HepG2 (cell line): ENCODE measurements around the gene TUBG1. TPM values are rescaled to one million over a fixed set of nuclear protein-coding genes. Genes with fewer than 3 reads are reported as not detected.

Experiments
- ARID3A ChIP-seq: IDR thresholded peaks from 2 replicates; pipeline ENCODE4 v1.6.1; 2012; ENCODE audit warnings: low read depth, low read length, improper control_type of control experiment
- ASH2L ChIP-seq: fragments of 300-600, 200-600 bp; sonication (generic); IDR thresholded peaks from 2 replicates; pipeline ENCODE4 v1.7.0; 2017; ENCODE audit warnings: low read depth, mild to moderate bottlenecking, moderate library complexity, mixed read lengths, low read length; ENCODE audit not compliant: insufficient read length
- CREBL2 ChIP-seq: sonication (generic); formaldehyde crosslinking; IDR thresholded peaks from 2 replicates; pipeline ENCODE4 v1.8.1; 2023; ENCODE audit warnings: missing genetic modification reagents, mild to moderate bottlenecking, borderline replicate concordance
- FOXK1 ChIP-seq: sonication (generic); formaldehyde crosslinking; IDR thresholded peaks from 2 replicates; pipeline ENCODE4 v1.4.0; 2020; ENCODE audit warnings: low read depth, missing genetic modification reagents, borderline replicate concordance
- GZF1 ChIP-seq: sonication (generic); formaldehyde crosslinking; IDR thresholded peaks from 2 replicates; pipeline ENCODE4 v1.5.1; 2020; ENCODE audit warnings: mild to moderate bottlenecking, missing genetic modification reagents
- MIER2 ChIP-seq: IDR thresholded peaks from 2 replicates; pipeline ENCODE4 v1.6.1; 2016; ENCODE audit warnings: missing biosample characterization, missing genetic modification reagents
- MLLT10 ChIP-seq: sonication (generic); formaldehyde crosslinking; IDR thresholded peaks from 2 replicates; pipeline ENCODE4 v1.4.0; 2020; ENCODE audit warnings: missing genetic modification reagents
- MYPOP ChIP-seq: sonication (generic); formaldehyde crosslinking; IDR thresholded peaks from 2 replicates; pipeline ENCODE4 v1.8.1; 2023; ENCODE audit warnings: mild to moderate bottlenecking, moderate library complexity, missing genetic modification reagents
- NFE2L1 ChIP-seq: sonication (generic); formaldehyde crosslinking; IDR thresholded peaks from 2 replicates; pipeline ENCODE4 v1.4.0; 2020; ENCODE audit warnings: missing genetic modification reagents, mild to moderate bottlenecking, borderline replicate concordance
- NR2C2 ChIP-seq: sonication (generic); formaldehyde crosslinking; IDR thresholded peaks from 2 replicates; pipeline ENCODE4 v1.4.0; 2020; ENCODE audit warnings: missing genetic modification reagents, mild to moderate bottlenecking, moderate library complexity, borderline replicate concordance
- SKI ChIP-seq: fragments of 450-650 bp; IDR thresholded peaks from one replicate; pipeline ENCODE4 v1.6.1; 2018; ENCODE audit warnings: mild to moderate bottlenecking; ENCODE audit not compliant: partially characterized antibody
- TBX2 ChIP-seq: sonication (generic); formaldehyde crosslinking; IDR thresholded peaks from 2 replicates; pipeline ENCODE4 v1.5.0; 2020; ENCODE audit warnings: missing genetic modification reagents, mild to moderate bottlenecking, borderline replicate concordance
- TFDP2 ChIP-seq: sonication (generic); formaldehyde crosslinking; IDR thresholded peaks from 2 replicates; pipeline ENCODE4 v1.4.0; 2020; ENCODE audit warnings: missing genetic modification reagents
- TGIF2 ChIP-seq: IDR thresholded peaks from 2 replicates; pipeline ENCODE4 v1.6.1; 2016; ENCODE audit warnings: control low read depth, missing compliant biosample characterization
- ZBTB33 ChIP-seq: sonication (generic); formaldehyde crosslinking; IDR thresholded peaks from 2 replicates; pipeline ENCODE4 v1.4.0; 2020; ENCODE audit warnings: missing genetic modification reagents
- ZFP82 ChIP-seq: sonication (generic); formaldehyde crosslinking; IDR thresholded peaks from 2 replicates; pipeline ENCODE4 v1.5.1; 2020; ENCODE audit warnings: mild to moderate bottlenecking, missing genetic modification reagents, borderline replicate concordance
- ZNF275 ChIP-seq: sonication (generic); formaldehyde crosslinking; IDR thresholded peaks from 2 replicates; pipeline ENCODE4 v1.8.0; 2022; ENCODE audit warnings: missing genetic modification reagents, mild to moderate bottlenecking, inconsistent platforms, borderline replicate concordance
- ZNF333 ChIP-seq: sonication (generic); formaldehyde crosslinking; IDR thresholded peaks from 2 replicates; pipeline ENCODE4 v1.4.0; 2020; ENCODE audit warnings: mild to moderate bottlenecking, missing genetic modification reagents, borderline replicate concordance
- ZNF350 ChIP-seq: sonication (generic); formaldehyde crosslinking; IDR thresholded peaks from 2 replicates; pipeline ENCODE4 v1.4.0; 2020; ENCODE audit warnings: mild to moderate bottlenecking, low read depth, missing genetic modification reagents, borderline replicate concordance
- ZNF564 ChIP-seq: sonication (generic); formaldehyde crosslinking; IDR thresholded peaks from 2 replicates; pipeline ENCODE4 v1.8.1; 2023; ENCODE audit warnings: mild to moderate bottlenecking, missing genetic modification reagents
- polyA plus RNA-seq, 8 experiments: library from polyadenylated mRNA; depleted of rRNA in 3 of 8; stranded (reverse) in 7 of 8; unstranded in 1 of 8; fragments of >200 nt; fragmentation: Illumina TruSeq in 4 of 8; extraction: Trizol in 4 of 8; gene quantifications; 2 replicates each; pipeline versions ENCODE4 v1.2.1 to v1.2.3, GENCODE V29; 2011 to 2016; ENCODE audit warnings: low read depth in 4 of 8, missing spikeins in 1 of 8, mixed read lengths in 1 of 8; ENCODE audit not compliant: insufficient read depth in 1 of 8
- total RNA-seq, 5 experiments: library from RNA; depleted of rRNA; stranded (reverse); fragments of >200 nt; fragmentation: Illumina TruSeq; extraction: Trizol; gene quantifications; 2 replicates each; pipeline ENCODE4 v1.2.3, GENCODE V29; 2016; ENCODE audit warnings: low read depth in 1 of 5

TUBG1 gene
- total and polyA plus RNA-seq, 2 of the 13 experiments (the other 11 are each of a cell fraction or from before 2014, with no cell fraction given): 74.1 to 137 TPM

- TF ChIP-seq NFE2L1 (CRISPR knock-in tag) (peak; percentile 77), ZNF350 (CRISPR knock-in tag) (no peak; the same call in none of the 2 replicates), GZF1 (CRISPR knock-in tag) (peak; percentile 65; the same call in 1 of the 2 replicates), ZNF275 (CRISPR knock-in tag) (peak; percentile 16; the same call in 1 of the 2 replicates), ASH2L (peak; percentile 80), MLLT10 (CRISPR knock-in tag) (0 out of 2 replicates have a peak, but pooled peaks have one; percentile 58), ZNF333 (CRISPR knock-in tag) (no peak), MYPOP (CRISPR knock-in tag) (peak; percentile 38; the same call in 1 of the 2 replicates), CREBL2 (CRISPR knock-in tag) (peak; percentile 84; the same call in 1 of the 2 replicates), ZBTB33 (CRISPR knock-in tag) (no peak; the same call in 1 of the 2 replicates), ARID3A (no peak; the same call in 1 of the 2 replicates), NR2C2 (CRISPR knock-in tag) (peak; percentile 80; the same call in 1 of the 2 replicates), FOXK1 (CRISPR knock-in tag) (peak; percentile 47; the same call in 1 of the 2 replicates), SKI (peak; percentile 10), MIER2 (no peak), TBX2 (no peak; the same call in 1 of the 2 replicates), ZFP82 (no peak), TGIF2 (peak; percentile 87), ZNF564 (peak; percentile 43), TFDP2 (CRISPR knock-in tag) (no peak)
Observed at GRCh38 chr17:42562388-42563142, 46.9 kb upstream of the TUBG1 start (continued).
